Cardiac muscle cell (in vitro differentiated cells and primary cell): ENCODE data around the gene TMEM127. TPM values are rescaled to one million over a fixed set of nuclear protein-coding genes. Genes with fewer than 3 reads are reported as not detected.

Experiments
- DNase-seq, 2 donors: peaks; one replicate each; pipeline versions ENCODE4 v3.0.0 to v3.0.0-alpha.2; 2010 to 2017; ENCODE audit warnings: low read depth in 1 of 2, low spot score in 1 of 2
- H3K27ac ChIP-seq: fragments of 200-600 bp; sonication (generic); 2 replicates; pipeline ENCODE4 v1.5.1; 2016
- H3K27me3 ChIP-seq: fragments of 200-600 bp; sonication (generic); 2 replicates; pipeline ENCODE4 v1.6.0; 2016; ENCODE audit warnings: control low read depth
- H3K36me3 ChIP-seq: fragments of 200-600 bp; sonication (generic); 2 replicates; pipeline ENCODE4 v1.5.1; 2016; ENCODE audit warnings: control low read depth
- H3K4me1 ChIP-seq: fragments of 200-600 bp; sonication (generic); 2 replicates; pipeline ENCODE4 v1.8.1; 2017; ENCODE audit warnings: low read depth, mild to moderate bottlenecking, mixed run types
- H3K4me3 ChIP-seq: fragments of 200-600 bp; sonication (generic); 2 replicates; pipeline ENCODE4 v1.5.1; 2016; ENCODE audit warnings: mild to moderate bottlenecking
- H3K9me3 ChIP-seq: fragments of 200-600 bp; sonication (generic); 2 replicates; pipeline ENCODE4 v1.5.1; 2017; ENCODE audit warnings: low read depth, mild to moderate bottlenecking, control low read depth
- CTCF ChIP-seq: IDR thresholded peaks from 2 replicates; pipeline ENCODE4 v1.5.1; 2012; ENCODE audit warnings: low read depth, mild to moderate bottlenecking, low read length
- polyA plus RNA-seq: library from polyadenylated mRNA; unstranded; fragments of >200 nt; fragmentation: Nextera tagmentation; extraction: Ambion mirVana; gene quantifications from 2 replicates; pipeline ENCODE4 v1.2.1, GENCODE V29; 2016
- total RNA-seq: library from RNA; depleted of rRNA; stranded (reverse); fragments of >200 nt; gene quantifications from 2 replicates; pipeline ENCODE4 v1.2.3, GENCODE V29; 2016

The TMEM127 gene
- total and polyA plus RNA-seq, 2 experiments from 2014 or later = 59.1 to 71.0 TPM

GRCh38 chr2:96287273-96287856 is 21.6 kb upstream of the TMEM127 start:
- Histone ChIP-seq H3K36me3 (peaks cover 83% of the 10 kb centered on the region), H3K27me3 (no peaks in the 10 kb centered on the region), H3K9me3 (no peaks in the 10 kb centered on the region), H3K4me3 (no peak overlapping the region), H3K4me1 (no peaks in the 10 kb centered on the region), H3K27ac (no peak overlapping the region)
- DNase-seq = no peak
- TF ChIP-seq CTCF = no peak

- DNase-seq = no peak
- peaks cover 71% of the 10 kb centered on the region for H3K36me3 ChIP-seq
Observed at GRCh38 chr2:96276787-96277499, 11.1 kb upstream of the TMEM127 start.

GRCh38 chr2:96274355-96275056 is 8.7 kb upstream of the TMEM127 start:
- no peaks in the 10 kb centered on the region for H3K9me3 ChIP-seq
- no peak for TF ChIP-seq CTCF
- H3K27ac ChIP-seq = peak overlapping the region; percentile 70
- no peak for DNase-seq
- no peak overlapping the region for H3K4me3 ChIP-seq
- H3K4me1 ChIP-seq = no peaks in the 10 kb centered on the region
- H3K36me3 ChIP-seq = peaks cover 64% of the 10 kb centered on the region
- H3K27me3 ChIP-seq = no peaks in the 10 kb centered on the region

More at GRCh38 chr2:96276787-96277499, 11.1 kb upstream of the TMEM127 start:
- Histone ChIP-seq H3K27me3 (no peaks in the 10 kb centered on the region), H3K4me3 (no peak overlapping the region), H3K4me1 (no peaks in the 10 kb centered on the region), H3K9me3 (no peaks in the 10 kb centered on the region), H3K27ac (no peak overlapping the region)
- no peak for TF ChIP-seq CTCF

- Histone ChIP-seq H3K36me3 (peaks cover 63% of the 10 kb centered on the region), H3K4me3 (no peak overlapping the region), H3K4me1 (no peaks in the 10 kb centered on the region), H3K27me3 (no peaks in the 10 kb centered on the region), H3K27ac (no peak overlapping the region), H3K9me3 (no peaks in the 10 kb centered on the region)
- TF ChIP-seq CTCF = no peak
- DNase-seq = no peak
Observed at GRCh38 chr2:96273763-96274162, 8.0 kb upstream of the TMEM127 start.

GRCh38 chr2:96271995-96272394 is 6.2 kb upstream of the TMEM127 start:
- DNase-seq = no peak
- peaks cover 56% of the 10 kb centered on the region for H3K36me3 ChIP-seq
- no peak for TF ChIP-seq CTCF

More at GRCh38 chr2:96271995-96272394, 6.2 kb upstream of the TMEM127 start:
- no peaks in the 10 kb centered on the region for H3K9me3 ChIP-seq
- H3K4me3 ChIP-seq = no peak overlapping the region
- no peaks in the 10 kb centered on the region for H3K27me3 ChIP-seq
- H3K27ac ChIP-seq = no peak overlapping the region
- peaks cover 5% of the 10 kb centered on the region for H3K4me1 ChIP-seq
